Naive thymus-derived CD4-positive, alpha-beta T cell (primary cell): ENCODE measurements around the gene RAC2. TPM values are rescaled to one million over a fixed set of nuclear protein-coding genes. Genes with fewer than 3 reads are reported as not detected.

ENCODE experiments used
- ATAC-seq: fragments of 150-1000 bp; cut with Tn5 transposase; 2 replicates; pipeline ENCODE4 v1.10.0; 2021; ENCODE audit warnings: mild to moderate bottlenecking, moderate library complexity
- CTCF ChIA-PET: fragments of 350-600 bp; sonication (Branson Sonifier 250); formaldehyde crosslinking; loops from one replicate; lab custom pipeline; 2021; ENCODE audit warnings: antibody characterized with exemption; lab: Charles Lee
- POLR2A ChIA-PET: fragments of 350-600 bp; sonication (Branson Sonifier 250); formaldehyde crosslinking; loops from one replicate; lab custom pipeline; 2021; ENCODE audit warnings: antibody characterized with exemption, inconsistent platforms; lab: Charles Lee
- DNase-seq, 9 donors: peaks; one replicate each; pipeline versions ENCODE4 v3.0.0 to v3.0.0-alpha.2; 2020 to 2022; ENCODE audit warnings: mixed read lengths in 1 of 9
- H3K27ac ChIP-seq: one replicate; pipeline ENCODE4 v1.7.0; 2013; ENCODE audit warnings: mild to moderate bottlenecking, low read depth, low read length, moderate library complexity
- H3K27me3 ChIP-seq, 2 donors: one replicate each; pipeline ENCODE4 v1.7.0; 2013; ENCODE audit warnings: low read length in 2 of 2, mild to moderate bottlenecking in 2 of 2, moderate library complexity in 2 of 2; ENCODE audit not compliant: control insufficient read depth in 2 of 2, insufficient read depth in 2 of 2
- H3K36me3 ChIP-seq, 3 experiments: 1 replicate in 2 of 3; 2 replicates in 1 of 3; pipeline ENCODE4 v1.7.0; 2013; ENCODE audit warnings: low read length in 3 of 3, mild to moderate bottlenecking in 3 of 3, moderate library complexity in 1 of 3; ENCODE audit not compliant: insufficient read depth in 3 of 3, control insufficient read depth in 2 of 3
- H3K4me1 ChIP-seq, 2 donors: one replicate each; pipeline ENCODE4 v1.7.0; 2013; ENCODE audit warnings: low read length in 2 of 2, mild to moderate bottlenecking in 2 of 2, moderate library complexity in 1 of 2; ENCODE audit not compliant: control insufficient read depth in 2 of 2, insufficient read depth in 2 of 2
- H3K4me3 ChIP-seq: 2 replicates; pipeline ENCODE4 v1.7.0; 2013; ENCODE audit warnings: mild to moderate bottlenecking, low read length
- H3K9me3 ChIP-seq, 3 experiments: 1 replicate in 2 of 3; 2 replicates in 1 of 3; pipeline ENCODE4 v1.7.0; 2013; ENCODE audit warnings: low read length in 3 of 3; ENCODE audit not compliant: control insufficient read depth in 2 of 3
- H3K27ac Mint-ChIP-seq, 9 donors: one replicate each; pipeline ENCODE4 v1.8.0; 2020 to 2022; ENCODE audit warnings: mixed read lengths in 9 of 9, mild to moderate bottlenecking in 8 of 9, moderate library complexity in 5 of 9, inconsistent platforms in 2 of 9
- H3K27me3 Mint-ChIP-seq, 5 donors: one replicate each; pipeline ENCODE4 v1.8.0; 2021 to 2022; ENCODE audit warnings: mixed read lengths in 5 of 5, mild to moderate bottlenecking in 1 of 5
- H3K36me3 Mint-ChIP-seq, 5 donors: one replicate each; pipeline ENCODE4 v1.8.0; 2020 to 2022; ENCODE audit warnings: mixed read lengths in 5 of 5, mild to moderate bottlenecking in 3 of 5, inconsistent platforms in 1 of 5
- H3K4me1 Mint-ChIP-seq, 7 donors: one replicate each; pipeline ENCODE4 v1.8.0; 2020 to 2022; ENCODE audit warnings: mixed read lengths in 7 of 7, mild to moderate bottlenecking in 3 of 7, inconsistent platforms in 1 of 7
- H3K4me3 Mint-ChIP-seq, 10 donors: one replicate each; pipeline ENCODE4 v1.8.0; 2020 to 2022; ENCODE audit warnings: mild to moderate bottlenecking in 10 of 10, mixed read lengths in 10 of 10, moderate library complexity in 6 of 10, inconsistent platforms in 2 of 10
- H3K9me3 Mint-ChIP-seq, 11 donors: one replicate each; pipeline ENCODE4 v1.8.0; 2020 to 2022; ENCODE audit warnings: mixed read lengths in 11 of 11, mild to moderate bottlenecking in 4 of 11, inconsistent platforms in 1 of 11, moderate library complexity in 1 of 11
- intact Hi-C, 2 donors: fragments of 100-400 bp; cut with micrococcal nuclease; formaldehyde crosslinking; loops; one replicate each; pipeline ENCODE4 v1.15.1; 2023
- polyA plus RNA-seq, 2 donors: library from polyadenylated mRNA; unstranded; fragments of 300-500 nt; fragmentation: Illumina TruSeq; gene quantifications; one replicate each; pipeline ENCODE4 v1.2.3, GENCODE V29; 2021
- total RNA-seq, 6 experiments: library from RNA in 5 of 6; stranded (reverse) in 5 of 6; gene quantifications; 1 replicate in 5 of 6; 2 replicates in 1 of 6; pipeline ENCODE4 v1.2.3 and lab custom pipeline; 2021 to 2026

The RAC2 gene
- total and polyA plus RNA-seq, 7 experiments from 2014 or later, result 263 to 886 (median 468) TPM

- no peaks in the 10 kb centered on the region for H3K9me3 ChIP-seq
- no peak overlapping the region for H3K4me3 Mint-ChIP-seq
- H3K9me3 Mint-ChIP-seq, result peaks cover 0 to 3% (median 0%) of the 10 kb centered on the region in 11 donors
- no peaks in the 10 kb centered on the region for H3K27me3 ChIP-seq
- ChIA-PET POLR2A (interaction anchor here (1.2 kb wide), 1 partner anchor 10 kb away, joined by 3 read pairs; no protein-coding TSS in a partner anchor), CTCF (interaction anchor here (1.3 to 1.7 kb wide), 3 partner anchors 11 to 19 kb away, joined by 3 to 7 read pairs (median 3); no protein-coding TSS in a partner anchor)
- H3K27ac ChIP-seq, result no peak overlapping the region
- H3K4me3 ChIP-seq, result no peak overlapping the region
- peaks cover 0 to 3% (median 0%) of the 10 kb centered on the region in 5 donors for H3K36me3 Mint-ChIP-seq
- peak overlapping the region in 1 of 9 donors; percentile 3 for H3K27ac Mint-ChIP-seq
- H3K4me1 Mint-ChIP-seq, result peaks cover 13 to 28% (median 22%) of the 10 kb centered on the region in 7 donors
- H3K27me3 Mint-ChIP-seq, result peaks cover 0 to 6% (median 0%) of the 10 kb centered on the region in 5 donors
- no peaks in the 10 kb centered on the region for H3K36me3 ChIP-seq
- ATAC-seq, result no peak
- DNase-seq, result no peak
- intact Hi-C loops, result no loop called here
- peaks cover 7 to 11% of the 10 kb centered on the region in 2 donors for H3K4me1 ChIP-seq
Observed at GRCh38 chr22:37178350-37179125, 65.5 kb downstream of the RAC2 start.

GRCh38 chr22:37177755-37178154 is 66.3 kb downstream of the RAC2 start:
- DNase-seq, result no peak
- ATAC-seq, result no peak
- H3K4me1 ChIP-seq, result peaks cover 0 to 11% of the 10 kb centered on the region in 2 donors
- Mint-ChIP-seq H3K4me1 (peaks cover 9 to 26% (median 22%) of the 10 kb centered on the region in 7 donors), H3K27ac (peak overlapping the region in 2 of 9 donors; percentile 10 to 56), H3K4me3 (no peak overlapping the region), H3K9me3 (peaks cover 0 to 3% (median 0%) of the 10 kb centered on the region in 11 donors), H3K27me3 (peaks cover 0 to 9% (median 0%) of the 10 kb centered on the region in 5 donors), H3K36me3 (peaks cover 0 to 3% (median 0%) of the 10 kb centered on the region in 5 donors)
- intact Hi-C loops, result no loop called here
- ChIA-PET POLR2A (interaction anchor here (0.8 kb wide), 1 partner anchor 60 kb away, joined by 3 read pairs; no protein-coding TSS in a partner anchor), CTCF (interaction anchor here (1.3 to 1.7 kb wide), 2 partner anchors 10 to 20 kb away, joined by 3 to 7 read pairs; no protein-coding TSS in a partner anchor)
- no peak overlapping the region for H3K4me3 ChIP-seq
- no peaks in the 10 kb centered on the region for H3K27me3 ChIP-seq
- H3K27ac ChIP-seq, result no peak overlapping the region
- no peaks in the 10 kb centered on the region for H3K36me3 ChIP-seq
- H3K9me3 ChIP-seq, result no peaks in the 10 kb centered on the region

- ChIA-PET POLR2A (interaction anchor here (0.6 to 0.8 kb wide), 2 partner anchors 15 to 61 kb away, joined by 3 read pairs; no protein-coding TSS in a partner anchor), CTCF (interaction anchor here (1.2 to 1.7 kb wide), 3 partner anchors 9 to 83 kb away, joined by 3 to 7 read pairs (median 3); no protein-coding TSS in a partner anchor)
- Mint-ChIP-seq H3K36me3 (peaks cover 0 to 3% (median 0%) of the 10 kb centered on the region in 5 donors), H3K9me3 (peaks cover 0 to 3% (median 0%) of the 10 kb centered on the region in 11 donors), H3K4me3 (peak overlapping the region in 2 of 10 donors; percentile 74 to 76), H3K27me3 (peaks cover 0 to 9% (median 0%) of the 10 kb centered on the region in 5 donors), H3K4me1 (peaks cover 9 to 26% (median 22%) of the 10 kb centered on the region in 7 donors), H3K27ac (peak overlapping the region in 1 of 9 donors; percentile 56)
- Histone ChIP-seq H3K4me3 (no peak overlapping the region), H3K9me3 (no peaks in the 10 kb centered on the region), H3K27me3 (no peaks in the 10 kb centered on the region), H3K27ac (no peak overlapping the region), H3K36me3 (no peaks in the 10 kb centered on the region), H3K4me1 (peaks cover 0 to 11% of the 10 kb centered on the region in 2 donors)
- intact Hi-C loops, result no loop called here
- ATAC-seq (no peak), DNase-seq (no peak)
Observed at GRCh38 chr22:37177221-37177620, 66.8 kb downstream of the RAC2 start.

- Histone ChIP-seq H3K9me3 (no peaks in the 10 kb centered on the region), H3K27ac (no peak overlapping the region), H3K36me3 (no peaks in the 10 kb centered on the region), H3K4me3 (no peak overlapping the region), H3K27me3 (no peaks in the 10 kb centered on the region), H3K4me1 (peaks cover 0 to 11% of the 10 kb centered on the region in 2 donors)
- ATAC-seq (peak; percentile 82), DNase-seq (peak in 1 of 9 donors; percentile 42)
- intact Hi-C loops, result no loop called here
- H3K27me3 Mint-ChIP-seq, result peaks cover 0 to 9% (median 0%) of the 10 kb centered on the region in 5 donors
- H3K36me3 Mint-ChIP-seq, result peaks cover 0 to 2% (median 0%) of the 10 kb centered on the region in 5 donors
- peaks cover 0 to 3% (median 0%) of the 10 kb centered on the region in 11 donors for H3K9me3 Mint-ChIP-seq
- peak overlapping the region in 7 of 9 donors; percentile 27 to 91 (median 65) for H3K27ac Mint-ChIP-seq
- H3K4me3 Mint-ChIP-seq, result peak overlapping the region in 8 of 10 donors; percentile 58 to 88 (median 75)
- peaks cover 9 to 27% (median 22%) of the 10 kb centered on the region in 7 donors for H3K4me1 Mint-ChIP-seq
- CTCF ChIA-PET, result interaction anchor here (1.2 to 1.7 kb wide), 3 partner anchors 9 to 84 kb away, joined by 3 to 7 read pairs (median 4); no protein-coding TSS in a partner anchor
- POLR2A ChIA-PET, result interaction anchor here (0.6 to 1.7 kb wide), 3 partner anchors 16 to 32 kb away, joined by 3 to 4 read pairs (median 3); no protein-coding TSS in a partner anchor
Observed at GRCh38 chr22:37176464-37177061, 67.5 kb downstream of the RAC2 start.

GRCh38 chr22:37175414-37176281 is 68.4 kb downstream of the RAC2 start:
- intact Hi-C loops, result no loop called here
- no peak overlapping the region for H3K27ac ChIP-seq

More at GRCh38 chr22:37175414-37176281, 68.4 kb downstream of the RAC2 start:
- peaks cover 0 to 2% (median 0%) of the 10 kb centered on the region in 5 donors for H3K36me3 Mint-ChIP-seq
- no peak for ATAC-seq
- Histone ChIP-seq H3K4me3 (no peak overlapping the region), H3K36me3 (no peaks in the 10 kb centered on the region), H3K27me3 (no peaks in the 10 kb centered on the region), H3K4me1 (peaks cover 3 to 11% of the 10 kb centered on the region in 2 donors), H3K9me3 (no peaks in the 10 kb centered on the region)
- ChIA-PET POLR2A (interaction anchor here (0.9 to 1.7 kb wide), 2 partner anchors 22 to 31 kb away, joined by 3 to 4 read pairs; no protein-coding TSS in a partner anchor), CTCF (interaction anchor here (0.8 to 1.5 kb wide), 2 partner anchors 8 to 14 kb away, joined by 3 to 4 read pairs; no protein-coding TSS in a partner anchor)
- peaks cover 0 to 3% (median 0%) of the 10 kb centered on the region in 11 donors for H3K9me3 Mint-ChIP-seq
- peaks cover 0 to 9% (median 0%) of the 10 kb centered on the region in 5 donors for H3K27me3 Mint-ChIP-seq
- H3K4me3 Mint-ChIP-seq, result peak overlapping the region in 4 of 10 donors; percentile 16 to 88 (median 66)
- no peak for DNase-seq
- H3K27ac Mint-ChIP-seq, result peak overlapping the region in 2 of 9 donors; percentile 24 to 91
- peaks cover 9 to 35% (median 26%) of the 10 kb centered on the region in 7 donors for H3K4me1 Mint-ChIP-seq
